ENCODE results near the gene CBX4.

Gene CBX4

GRCh38 chr17:79785900-79786810 lies 53.1 kb downstream of the CBX4 start:
- no peak for DNase-seq

- DNase-seq = no peak
Observed at GRCh38 chr17:79785017-79785899, 54.0 kb downstream of the CBX4 start.

- DNase-seq = no peak
Observed at GRCh38 chr17:79784353-79785016, 54.8 kb downstream of the CBX4 start.

GRCh38 chr17:79783891-79784290 lies 55.3 kb downstream of the CBX4 start:
- no peak for DNase-seq
